Measurements from ENCODE around the gene CNPPD1.
A peak's percentile ranks its signal among the peaks of the same experiment; 100 is the strongest.

The CNPPD1 gene

GRCh38 chr2:219161097-219161496 is 15.6 kb downstream of the CNPPD1 start:
- DNase-seq (ENCODE audit: low read depth in 1 of 2, low spot score in 1 of 2), result no peak

DNA sequence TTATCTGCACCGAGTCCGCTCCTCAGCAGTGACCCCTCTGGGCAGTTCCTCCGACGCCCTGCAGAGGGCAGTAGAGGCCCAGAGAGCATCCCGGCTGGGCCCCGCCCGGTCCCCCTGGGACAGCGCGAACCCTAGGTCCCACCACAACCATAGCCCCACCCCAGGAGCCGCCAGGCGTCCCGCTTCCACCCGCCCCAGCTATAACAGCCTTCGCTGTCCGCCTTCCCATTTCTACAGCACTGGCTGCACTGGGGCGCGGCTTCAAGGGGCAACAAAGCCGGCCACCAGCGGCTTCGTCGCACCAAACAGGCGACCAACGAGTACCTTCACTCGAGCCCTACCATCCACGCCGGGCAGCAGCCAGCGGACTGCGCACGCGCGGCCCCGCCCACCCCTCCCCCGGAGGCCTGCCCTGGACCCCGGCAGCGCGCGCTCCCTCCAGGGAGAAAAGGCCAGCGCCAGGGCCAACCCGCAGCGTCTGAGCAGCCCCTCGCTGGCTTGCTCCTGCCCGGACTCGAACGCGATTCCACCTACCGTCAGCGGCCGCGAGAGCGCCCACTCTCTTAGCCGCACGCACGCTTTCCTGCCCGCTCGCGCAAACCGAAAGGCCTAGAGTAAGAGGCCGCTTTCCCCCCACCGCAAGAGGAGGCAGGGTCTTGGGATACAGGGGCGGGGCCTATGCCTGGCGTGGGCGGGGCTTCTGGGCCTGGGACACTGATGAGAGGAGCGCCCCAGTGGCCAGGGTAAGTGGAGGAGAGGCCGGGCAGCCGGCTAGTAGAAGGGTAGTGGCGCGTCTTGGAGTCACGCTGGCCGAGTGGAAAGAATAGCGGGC is 16.3 kb downstream of the CNPPD1 start, which contains the start of gene NHEJ1:
NHEJ1 (minus strand) TSS at position 630 of the 832 bp plus-strand sequence. CDS start 2,453 bp downstream, outside the sequence.
- DNase-seq (ENCODE audit: low read depth in 1 of 2, low spot score in 1 of 2), result peak; percentile 92 to 94

GRCh38 chr2:219159771-219160185 is 16.9 kb downstream of the CNPPD1 start:
- DNase-seq (ENCODE audit: low read depth in 1 of 2, low spot score in 1 of 2), result no peak

GRCh38 chr2:219158586-219158985 is 18.1 kb downstream of the CNPPD1 start:
- DNase-seq (ENCODE audit: low read depth in 1 of 2, low spot score in 1 of 2), result no peak

GRCh38 chr2:219158025-219158424 is 18.7 kb downstream of the CNPPD1 start:
- no peak for DNase-seq (ENCODE audit: low read depth in 1 of 2, low spot score in 1 of 2)

DNA sequence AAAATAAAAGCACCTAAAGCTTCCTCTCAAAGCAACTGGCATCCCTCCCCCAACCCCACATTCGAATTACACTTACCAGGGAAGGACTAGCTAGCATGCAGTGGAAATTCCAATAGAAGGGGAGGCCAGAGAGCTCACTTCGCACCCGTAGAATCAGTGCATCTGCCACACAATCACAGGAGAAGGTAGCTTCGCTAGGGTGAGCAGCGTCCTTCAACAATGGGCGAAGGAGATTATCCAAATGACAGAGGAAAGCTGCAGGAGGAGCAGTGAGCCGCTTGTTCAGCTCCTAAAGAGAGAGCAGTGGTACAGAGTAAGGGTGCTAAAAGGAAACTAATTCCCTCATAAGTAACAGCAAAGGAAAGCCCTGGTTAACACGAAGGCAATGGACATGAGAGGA is 19.3 kb downstream of the CNPPD1 start:
- DNase-seq (ENCODE audit: low read depth in 1 of 2, low spot score in 1 of 2), result no peak

- DNase-seq (ENCODE audit: low read depth in 1 of 2, low spot score in 1 of 2), result peak in 1 of 2 donors; percentile 46
Observed at GRCh38 chr2:219155054-219155644, 21.6 kb downstream of the CNPPD1 start.

DNA sequence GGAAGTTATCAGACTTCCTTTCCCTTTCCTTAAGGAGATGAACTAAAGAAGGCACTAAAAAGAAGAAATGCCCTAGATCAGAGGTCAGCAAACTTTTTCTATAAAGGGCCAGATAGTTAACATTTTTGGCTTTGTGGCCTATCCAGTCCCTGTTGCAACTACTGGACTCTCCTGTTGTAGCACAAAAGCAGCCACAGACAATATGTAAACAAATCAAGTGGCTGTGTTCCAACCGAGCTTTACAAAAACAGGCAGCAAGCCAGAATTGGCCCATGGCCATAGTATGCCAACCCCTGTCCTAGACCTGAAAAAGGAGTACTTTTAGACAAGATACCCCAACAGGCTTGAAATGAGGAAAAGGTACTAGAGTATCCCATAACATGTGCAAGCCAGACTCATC is 27.1 kb downstream of the CNPPD1 start:
- DNase-seq (ENCODE audit: low read depth in 1 of 2, low spot score in 1 of 2), result no peak

- no peak for DNase-seq (ENCODE audit: low read depth in 1 of 2, low spot score in 1 of 2)
Observed at GRCh38 chr2:219142329-219142728, 34.4 kb downstream of the CNPPD1 start.

GRCh38 chr2:219140722-219141121 is 36.0 kb downstream of the CNPPD1 start:
- DNase-seq (ENCODE audit: low read depth in 1 of 2, low spot score in 1 of 2), result no peak

DNA sequence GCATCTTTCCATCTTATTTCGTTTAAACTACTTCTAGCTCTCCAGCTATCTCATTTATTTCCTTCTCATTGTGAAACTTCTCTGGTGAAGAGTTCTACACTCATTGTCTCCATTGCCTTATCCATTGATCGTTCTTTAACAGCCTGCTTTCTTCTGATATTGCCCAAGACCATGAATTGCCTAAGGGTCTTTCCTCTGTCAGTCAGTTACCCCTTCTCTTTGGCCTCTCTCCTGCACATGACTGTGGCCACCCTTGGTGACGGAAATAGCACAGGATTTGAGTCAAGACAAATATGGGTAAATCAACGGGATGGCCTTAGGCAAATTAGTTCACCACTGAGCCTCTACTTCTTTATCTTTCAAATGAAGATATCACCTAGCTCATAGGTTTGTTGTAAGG is 42.7 kb downstream of the CNPPD1 start:
- no peak for DNase-seq (ENCODE audit: low read depth in 1 of 2, low spot score in 1 of 2)

DNA sequence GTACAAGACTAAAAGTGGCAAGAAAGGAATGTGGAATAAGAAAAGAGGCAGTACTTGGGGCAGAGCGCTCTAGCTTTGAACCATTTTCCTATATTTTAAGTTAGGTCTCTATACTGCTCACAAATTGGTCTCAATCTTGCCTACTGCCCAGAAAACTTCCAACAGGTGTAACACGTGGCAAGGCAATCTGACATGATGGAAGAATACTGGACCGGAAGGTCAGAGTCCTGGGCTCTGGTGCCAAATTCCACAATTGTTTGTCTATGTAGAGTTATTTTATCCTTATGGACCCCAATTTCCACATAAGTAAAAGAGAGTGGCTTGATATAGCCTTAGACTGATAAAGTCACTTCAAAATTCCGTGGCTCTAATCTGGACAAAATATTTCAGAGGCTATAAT is 45.0 kb downstream of the CNPPD1 start:
- no peak for DNase-seq (ENCODE audit: low read depth in 1 of 2, low spot score in 1 of 2)

- DNase-seq (ENCODE audit: low read depth in 1 of 2, low spot score in 1 of 2), result no peak
Observed at GRCh38 chr2:219131327-219131726, 45.4 kb downstream of the CNPPD1 start.

DNA sequence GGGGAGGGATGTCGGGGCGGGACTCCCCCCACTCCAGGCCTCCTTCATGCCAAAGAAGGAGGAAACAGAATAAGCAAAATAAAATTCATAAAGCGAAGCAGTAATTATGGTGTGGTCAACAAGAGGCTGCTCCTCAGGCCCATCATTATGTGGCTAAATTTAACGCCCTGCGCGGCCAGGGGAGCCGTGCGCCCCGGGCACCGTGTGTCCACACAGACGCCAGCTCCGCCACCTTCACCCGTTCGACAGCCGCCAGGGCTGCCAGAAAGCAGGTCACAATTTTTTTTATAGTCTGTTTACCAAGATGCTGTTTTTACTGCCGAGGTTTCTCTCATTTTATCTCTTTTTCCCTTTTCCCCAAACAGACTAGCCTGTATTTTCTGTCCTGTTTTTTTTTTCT is 47.1 kb downstream of the CNPPD1 start:
- DNase-seq (ENCODE audit: low read depth in 1 of 2, low spot score in 1 of 2), result no peak

GRCh38 chr2:219128396-219128795 is 48.3 kb downstream of the CNPPD1 start:
- DNase-seq (ENCODE audit: low read depth in 1 of 2, low spot score in 1 of 2), result no peak

- DNase-seq (ENCODE audit: low read depth in 1 of 2, low spot score in 1 of 2), result no peak
Observed at GRCh38 chr2:219127037-219127635, 49.6 kb downstream of the CNPPD1 start.

DNA sequence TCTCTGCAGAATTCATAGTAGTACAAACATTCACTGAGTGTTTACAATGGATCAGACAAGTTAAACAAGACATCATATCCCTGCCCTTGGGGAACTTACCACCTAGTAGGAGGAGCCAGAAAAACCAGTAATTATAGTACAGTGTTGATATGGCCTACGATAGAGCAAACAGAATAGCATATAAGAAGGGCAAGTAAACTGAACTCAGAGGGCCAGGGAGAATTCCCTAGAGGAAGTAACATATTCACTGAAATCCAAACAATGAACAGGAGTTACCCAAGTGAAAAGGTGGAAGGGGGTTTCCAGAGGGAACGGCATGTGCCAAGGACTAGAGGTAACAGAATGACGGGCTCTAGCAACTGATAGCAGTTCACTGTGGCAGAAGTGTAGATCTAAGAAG is 50.2 kb downstream of the CNPPD1 start:
- no peak for DNase-seq (ENCODE audit: low read depth in 1 of 2, low spot score in 1 of 2)

DNA sequence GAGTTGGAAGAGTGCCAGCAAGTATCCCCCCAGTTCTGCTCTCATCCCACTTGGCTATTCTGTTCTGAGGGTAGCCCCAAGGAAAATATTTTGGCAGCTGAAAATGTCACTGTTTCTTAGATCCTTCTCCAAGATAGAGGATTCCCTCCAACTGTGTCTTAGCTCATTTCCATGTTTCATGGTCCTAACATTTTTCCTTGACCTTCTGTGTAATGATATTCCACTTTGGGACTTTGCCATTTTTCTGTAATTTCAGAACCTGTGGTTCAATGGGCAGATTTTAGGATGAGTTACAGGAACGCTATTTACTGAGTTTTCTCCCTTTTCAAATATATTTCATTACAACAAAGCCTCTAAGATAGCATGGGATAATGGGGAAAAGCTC is 50.8 kb downstream of the CNPPD1 start:
- no peak for DNase-seq (ENCODE audit: low read depth in 1 of 2, low spot score in 1 of 2)

DNA sequence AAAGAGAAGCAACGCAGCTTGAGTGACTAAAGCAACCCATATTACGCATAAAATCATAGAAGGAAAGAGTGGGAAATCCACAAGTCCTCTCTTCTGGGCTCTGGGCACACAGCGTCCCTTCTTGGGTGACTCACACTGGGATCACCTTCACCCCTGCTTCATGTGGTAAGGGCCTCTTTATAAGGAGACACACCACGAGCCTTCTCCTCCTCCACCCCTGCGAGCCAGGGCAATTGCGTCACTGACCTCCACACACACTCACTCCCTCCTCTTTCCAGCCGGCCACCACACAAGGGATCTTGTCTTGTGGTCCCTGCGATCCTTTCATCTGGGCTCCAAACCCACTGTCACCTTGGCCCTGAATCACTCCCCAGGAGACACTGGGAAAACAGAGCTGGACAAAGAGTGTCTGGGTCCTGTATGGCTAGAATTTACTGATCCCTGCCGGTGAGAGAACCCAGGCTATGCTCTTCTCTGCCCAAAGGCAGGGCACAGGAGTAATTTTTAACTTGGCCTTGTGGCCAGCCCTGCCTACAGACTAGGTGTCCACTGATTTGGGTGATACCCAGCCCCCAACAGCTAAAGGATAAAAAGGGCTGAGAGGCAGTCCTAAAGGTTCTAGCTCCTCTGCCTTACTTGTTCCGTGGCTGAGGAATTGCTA is 51.4 kb downstream of the CNPPD1 start:
- DNase-seq (ENCODE audit: low read depth in 1 of 2, low spot score in 1 of 2), result no peak

GRCh38 chr2:219124381-219125110 is 52.2 kb downstream of the CNPPD1 start:
- DNase-seq (ENCODE audit: low read depth in 1 of 2, low spot score in 1 of 2), result no peak
